Activated CD8-positive, alpha-beta memory T cell treated with anti-CD3 and anti-CD28 coated beads, Interleukin-2, amount 50 U/mL, for 24 hours (primary cell): Measurements from ENCODE around the gene RALGDS.
"Not testable (repeated sequence)": the region's sequence is repeated elsewhere in the genome, so short reads cannot be mapped to it uniquely, and the experiment has no call there.

ENCODE experiments used
- DNase-seq: peaks from one replicate; pipeline ENCODE4 v3.0.0-alpha.2; 2020; ENCODE audit errors: extremely low read depth

The RALGDS gene

DNA sequence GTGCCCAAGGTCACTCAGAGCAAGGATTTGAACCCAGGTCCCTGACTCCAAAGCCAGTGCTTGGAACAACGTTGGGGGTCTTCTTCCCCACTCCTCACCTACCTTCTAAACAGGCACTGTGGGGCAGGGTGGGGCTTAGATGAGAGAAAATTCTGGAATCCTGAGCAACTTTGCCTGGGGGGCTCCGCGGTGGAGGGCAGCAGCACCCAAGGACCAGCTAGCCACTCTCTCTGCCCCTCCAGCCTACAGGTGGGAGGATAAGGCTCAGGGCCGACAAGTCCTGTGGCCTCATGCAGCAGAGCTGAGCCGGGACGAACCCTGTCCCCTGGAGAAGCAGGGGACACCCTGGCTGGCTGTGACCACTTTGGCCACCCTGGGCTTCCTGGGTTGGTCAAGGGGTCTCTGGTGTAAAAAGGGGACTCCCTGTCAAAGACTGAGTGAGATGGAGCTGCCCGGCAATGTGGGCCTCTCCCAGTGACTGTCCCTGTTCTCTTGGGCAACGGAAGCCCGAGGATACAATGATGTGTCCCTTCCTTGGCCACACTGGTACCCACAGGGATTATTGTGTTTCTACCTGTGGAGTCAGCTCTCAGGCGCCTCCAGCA lies 32.8 kb downstream of the RALGDS start:
- DNase-seq, result no peak

DNA sequence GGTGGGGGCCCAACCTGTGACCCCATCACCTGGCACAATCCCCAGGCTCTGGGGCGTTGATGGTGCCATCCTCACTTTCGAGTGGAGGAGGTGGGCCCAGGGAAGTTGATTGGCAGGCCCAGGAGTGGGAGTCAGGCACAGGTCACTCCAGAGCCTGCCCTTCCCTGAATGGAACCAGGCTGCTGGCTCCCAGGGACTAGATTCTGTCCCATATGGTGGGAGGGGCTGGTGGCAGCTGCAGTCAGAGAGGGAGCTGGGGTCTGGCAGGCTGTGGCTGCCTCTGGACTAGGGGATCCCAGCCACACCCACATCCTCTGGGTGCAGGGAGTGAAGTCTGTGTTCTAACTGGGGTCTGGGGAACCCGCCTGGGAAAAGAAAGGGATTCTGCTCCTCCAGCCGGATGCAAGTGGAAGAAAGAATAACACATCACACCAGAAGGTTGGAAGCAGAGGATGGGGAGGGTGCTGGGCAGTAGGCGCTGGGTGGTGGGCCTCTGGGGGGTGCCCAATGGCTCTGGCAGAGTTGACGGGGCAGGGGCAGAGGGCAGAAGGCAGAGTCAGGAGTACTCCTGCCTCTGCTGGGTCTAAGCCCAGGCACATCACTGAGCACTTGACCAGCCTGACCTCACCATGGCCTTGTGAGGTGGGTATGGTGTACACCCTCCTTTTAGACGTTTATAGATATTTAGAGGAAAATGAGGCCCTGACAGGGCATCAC lies 33.5 kb downstream of the RALGDS start:
- DNase-seq, result no peak

DNA sequence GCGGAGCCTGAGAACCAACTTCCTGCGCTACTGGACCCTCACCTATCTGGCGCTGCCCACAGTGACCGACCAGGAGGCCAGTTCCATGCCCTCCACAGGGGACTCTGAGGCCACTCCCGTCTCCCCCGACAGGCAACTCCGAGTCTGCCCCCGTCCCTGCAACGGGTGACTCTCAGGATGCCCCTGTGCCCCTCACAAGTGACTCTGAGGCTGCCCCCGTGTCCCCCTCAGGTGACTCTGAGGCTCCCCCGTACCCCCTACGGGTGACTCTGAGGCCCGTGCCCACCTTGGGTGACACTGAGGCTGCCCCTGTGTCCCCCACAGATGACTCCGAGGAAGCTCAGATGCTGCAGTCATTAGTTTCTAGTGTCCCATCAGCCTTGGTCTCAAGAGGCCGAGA lies 34.1 kb downstream of the RALGDS start:
- DNase-seq, result no peak

GRCh38 chr9:133086212-133086860 lies 34.7 kb downstream of the RALGDS start:
- not testable (repeated sequence) for DNase-seq

DNA sequence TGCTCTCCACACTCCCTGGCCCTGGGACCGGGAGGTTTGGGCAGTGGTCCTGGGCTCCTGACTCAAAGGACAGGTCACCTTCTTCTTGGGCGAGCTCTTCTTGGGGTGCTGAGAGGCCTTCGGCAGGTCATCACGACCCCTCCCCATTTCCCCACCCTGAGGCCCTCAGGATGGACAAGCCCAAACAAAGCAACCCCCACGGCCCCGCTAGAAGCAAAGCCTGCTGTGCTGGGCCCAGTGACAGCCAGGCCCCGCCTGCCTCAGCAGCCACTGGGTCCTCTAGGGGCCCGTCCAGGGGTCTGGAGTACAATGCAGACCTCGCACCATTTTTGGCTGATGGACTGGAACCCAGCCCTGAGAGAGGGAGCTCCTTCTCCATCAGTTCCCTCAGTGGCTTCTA lies 37.4 kb downstream of the RALGDS start:
- DNase-seq, result not testable (repeated sequence)

DNA sequence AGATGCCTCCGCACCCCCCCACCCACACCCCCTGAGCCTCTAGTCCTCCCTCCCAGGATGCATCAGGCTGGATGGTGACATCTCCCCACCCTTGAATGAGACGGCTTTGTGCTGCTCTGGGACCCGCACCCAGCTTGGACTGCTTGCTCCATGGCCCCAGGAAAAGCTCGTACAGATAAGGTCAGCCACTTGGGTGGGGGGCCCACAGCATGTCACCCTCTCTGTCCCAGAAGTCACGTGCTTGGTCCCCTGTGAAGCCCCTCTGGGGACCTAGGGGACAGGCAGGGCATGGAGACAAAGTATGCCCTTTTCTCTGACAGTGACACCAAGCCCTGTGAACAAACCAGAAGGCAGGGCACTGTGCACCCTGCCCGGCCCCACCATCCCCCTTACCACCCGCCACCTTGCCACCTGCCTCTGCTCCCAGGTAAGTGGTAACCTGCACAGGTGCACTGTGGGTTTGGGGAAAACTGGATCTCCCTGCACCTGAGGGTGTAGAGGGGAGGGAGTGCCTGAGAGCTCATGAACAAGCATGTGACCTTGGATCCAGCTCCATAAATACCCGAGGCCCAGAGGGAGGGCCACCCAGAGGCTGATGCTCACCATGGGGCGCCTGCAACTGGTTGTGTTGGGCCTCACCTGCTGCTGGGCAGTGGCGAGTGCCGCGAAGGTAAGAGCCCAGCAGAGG lies 38.9 kb downstream of the RALGDS start:
- not testable (repeated sequence) for DNase-seq

DNA sequence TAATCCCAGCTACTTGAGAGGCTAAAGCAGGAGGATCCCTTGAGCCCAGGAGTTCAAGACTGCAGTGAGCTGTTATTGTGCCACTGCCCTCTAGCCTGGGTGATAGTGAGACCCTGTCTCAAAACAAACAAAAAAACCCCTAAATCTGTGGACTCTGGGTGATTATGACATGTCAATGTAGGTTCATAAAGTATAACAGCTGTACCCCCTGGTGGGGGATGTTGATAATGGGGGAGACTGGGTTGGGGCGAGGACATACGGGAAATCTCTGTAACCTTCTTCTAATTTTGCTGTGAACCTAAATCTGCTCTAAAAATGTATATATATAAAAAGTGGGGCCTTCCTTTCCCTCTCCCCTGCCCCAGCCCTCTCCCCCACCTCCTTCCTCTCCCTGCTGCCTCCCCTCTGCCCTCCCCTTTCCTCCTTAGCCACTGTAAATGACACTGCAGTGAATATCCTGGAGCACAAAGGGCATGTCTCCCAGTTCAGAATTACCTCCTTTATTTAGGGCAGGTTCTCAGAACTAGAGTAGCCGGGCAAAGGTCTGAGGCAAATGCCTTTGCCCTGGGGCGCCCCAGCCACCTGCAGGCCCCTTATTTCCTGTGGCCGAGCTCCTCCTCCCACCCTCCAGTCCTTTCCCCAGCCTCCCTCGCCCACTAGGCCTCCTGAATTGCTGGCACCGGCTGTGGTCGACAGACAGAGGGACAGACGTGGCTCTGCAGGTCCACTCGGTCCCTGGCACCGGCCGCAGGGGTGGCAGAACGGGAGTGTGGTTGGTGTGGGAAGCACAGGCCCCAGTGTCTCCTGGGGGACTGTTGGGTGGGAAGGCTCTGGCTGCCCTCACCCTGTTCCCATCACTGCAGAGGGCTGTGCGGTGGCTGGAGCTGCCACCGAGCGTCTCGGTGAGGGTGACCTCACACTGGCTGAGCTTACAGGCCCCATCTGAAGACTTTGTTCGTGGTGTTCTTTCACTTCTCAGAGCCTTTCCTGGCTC lies 40.0 kb downstream of the RALGDS start:
- not testable (repeated sequence) for DNase-seq

DNA sequence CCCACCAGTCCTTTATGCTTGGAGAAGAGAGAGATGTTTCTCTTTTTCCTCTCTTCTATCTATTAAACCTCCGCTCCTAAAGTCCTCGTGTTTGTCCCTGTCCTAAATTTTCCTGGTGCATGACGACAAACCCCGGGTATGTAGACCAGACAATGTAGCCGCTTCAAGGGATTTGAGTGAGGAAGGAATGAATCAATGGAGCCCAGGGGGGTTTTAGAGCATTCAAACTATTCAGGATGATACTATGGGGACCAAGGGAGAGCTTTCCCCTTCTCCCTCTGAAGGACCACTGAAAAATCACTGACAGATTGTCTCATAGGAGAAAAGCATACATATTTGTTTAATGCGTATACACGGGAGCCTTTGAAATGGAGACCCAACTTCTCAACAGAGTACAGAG lies 40.9 kb downstream of the RALGDS start:
- no peak for DNase-seq

DNA sequence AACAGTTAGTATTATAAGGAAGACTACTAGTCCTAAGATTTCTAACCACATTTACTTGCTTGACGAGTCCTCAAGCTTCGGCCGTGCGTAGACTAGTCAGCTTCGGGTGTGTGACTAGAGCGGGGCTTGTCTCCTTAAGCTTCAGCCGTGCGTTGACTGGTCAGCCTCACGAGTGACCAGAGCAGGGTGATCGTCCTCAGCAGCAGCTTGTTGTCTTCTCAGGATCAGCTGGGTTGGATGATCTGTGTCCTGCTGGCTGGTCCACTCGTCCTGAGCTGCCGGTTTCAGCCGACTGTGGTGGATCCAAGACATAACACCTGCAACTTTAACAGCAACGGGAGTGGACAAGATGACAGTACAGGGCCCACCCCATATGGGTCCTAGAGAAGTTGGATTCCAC lies 42.6 kb downstream of the RALGDS start:
- DNase-seq, result no peak

- no peak for DNase-seq
Observed at GRCh38 chr9:133076691-133077090, 44.3 kb downstream of the RALGDS start.

- no peak for DNase-seq
Observed at GRCh38 chr9:133075925-133076630, 45.0 kb downstream of the RALGDS start.

DNA sequence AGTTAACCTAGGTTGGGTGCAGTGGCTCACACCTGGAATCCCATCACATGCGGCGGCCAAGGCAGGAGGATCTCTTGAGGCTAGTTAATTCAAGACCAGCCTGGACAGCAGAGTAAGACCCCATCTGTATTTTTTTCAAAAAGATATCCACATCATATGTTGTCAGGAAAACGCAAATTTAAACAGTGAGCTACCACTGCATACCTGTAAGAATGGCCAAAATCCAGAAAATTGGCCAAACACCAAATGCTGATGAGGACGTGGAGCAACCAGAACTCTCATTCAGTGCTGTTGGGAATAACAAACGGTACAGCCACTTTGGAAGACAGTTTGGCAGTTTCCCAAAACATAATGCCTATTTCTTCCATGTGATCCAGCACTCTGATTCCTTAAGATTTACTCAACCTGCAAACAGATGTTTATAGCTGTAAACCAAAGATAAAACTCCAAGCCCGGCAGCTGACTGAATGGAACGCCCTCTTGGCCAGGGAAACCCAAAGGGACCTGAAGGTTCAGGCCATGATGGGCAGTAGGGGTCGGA lies 46.9 kb downstream of the RALGDS start:
- no peak for DNase-seq

GRCh38 chr9:133073086-133074014 lies 47.7 kb downstream of the RALGDS start:
- DNase-seq, result no peak

DNA sequence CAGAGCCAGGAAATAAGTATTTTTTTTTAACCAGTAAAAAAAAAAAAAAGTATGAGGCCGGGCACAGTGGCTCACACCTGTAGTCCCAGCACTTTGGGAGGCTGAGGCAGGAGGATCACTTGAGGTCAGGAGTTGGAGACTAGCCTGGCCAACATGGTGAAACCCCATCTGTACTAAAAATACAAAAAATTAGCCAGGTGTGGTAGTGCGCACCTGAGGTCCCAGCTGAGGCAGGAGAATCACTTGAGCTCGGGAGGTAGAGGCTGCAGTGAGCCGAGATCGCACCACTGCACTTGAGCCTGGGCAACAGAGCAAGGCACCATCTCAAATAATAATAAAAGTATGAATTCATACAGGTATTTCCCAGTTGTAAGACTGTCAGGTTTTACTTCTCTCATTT lies 48.8 kb downstream of the RALGDS start:
- DNase-seq, result not testable (repeated sequence)

DNA sequence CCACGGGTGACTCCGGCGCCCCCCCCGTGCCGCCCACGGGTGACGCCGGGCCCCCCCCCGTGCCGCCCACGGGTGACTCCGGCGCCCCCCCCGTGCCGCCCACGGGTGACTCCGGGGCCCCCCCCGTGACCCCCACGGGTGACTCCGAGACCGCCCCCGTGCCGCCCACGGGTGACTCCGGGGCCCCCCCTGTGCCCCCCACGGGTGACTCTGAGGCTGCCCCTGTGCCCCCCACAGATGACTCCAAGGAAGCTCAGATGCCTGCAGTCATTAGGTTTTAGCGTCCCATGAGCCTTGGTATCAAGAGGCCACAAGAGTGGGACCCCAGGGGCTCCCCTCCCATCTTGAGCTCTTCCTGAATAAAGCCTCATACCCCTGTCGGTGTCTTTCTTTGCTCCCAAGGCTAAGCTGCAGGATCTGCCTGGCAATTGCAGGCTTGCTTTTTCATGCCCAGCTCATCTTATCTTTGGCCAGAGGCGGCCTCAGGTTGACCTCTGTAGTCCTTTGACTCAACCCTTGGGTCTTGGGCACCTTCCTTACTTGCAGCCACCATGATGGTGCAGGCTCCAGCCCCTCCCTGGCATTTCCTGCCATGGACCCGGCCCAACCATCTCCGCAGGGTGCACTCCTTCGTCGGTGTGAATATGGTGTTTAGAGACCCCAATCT lies 49.4 kb downstream of the RALGDS start:
- no peak for DNase-seq

DNA sequence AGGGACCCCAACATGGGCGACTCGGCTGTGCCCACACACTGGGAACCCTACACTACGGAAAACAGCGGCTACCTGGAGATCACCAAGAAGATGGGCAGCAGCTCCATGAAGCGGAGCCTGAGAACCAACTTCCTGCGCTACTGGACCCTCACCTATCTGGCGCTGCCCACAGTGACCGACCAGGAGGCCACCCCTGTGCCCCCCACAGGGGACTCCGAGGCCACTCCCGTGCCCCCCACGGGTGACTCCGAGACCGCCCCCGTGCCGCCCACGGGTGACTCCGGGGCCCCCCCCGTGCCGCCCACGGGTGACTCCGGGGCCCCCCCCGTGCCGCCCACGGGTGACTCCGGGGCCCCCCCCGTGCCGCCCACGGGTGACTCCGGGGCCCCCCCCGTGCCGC lies 50.1 kb downstream of the RALGDS start:
- not testable (repeated sequence) for DNase-seq

GRCh38 chr9:133070500-133070961 lies 50.5 kb downstream of the RALGDS start:
- not testable (repeated sequence) for DNase-seq

DNA sequence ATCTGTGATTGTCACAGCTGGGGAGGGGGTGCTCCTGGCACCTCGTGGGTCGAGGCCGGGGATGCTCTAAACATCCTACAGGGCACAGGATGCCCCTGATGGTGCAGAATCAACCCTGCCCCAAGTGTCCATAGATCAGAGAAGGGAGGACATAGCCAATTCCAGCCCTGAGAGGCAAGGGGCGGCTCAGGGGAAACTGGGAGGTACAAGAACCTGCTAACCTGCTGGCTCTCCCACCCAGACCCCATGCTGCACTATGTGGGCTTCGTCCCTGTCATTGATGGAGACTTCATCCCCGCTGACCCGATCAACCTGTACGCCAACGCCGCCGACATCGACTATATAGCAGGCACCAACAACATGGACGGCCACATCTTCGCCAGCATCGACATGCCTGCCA lies 52.6 kb downstream of the RALGDS start:
- DNase-seq, result not testable (repeated sequence)

- DNase-seq, result no peak
Observed at GRCh38 chr9:133067813-133068212, 53.2 kb downstream of the RALGDS start.
